ENCODE data around the gene TMTC1. TPM values are rescaled to one million over a fixed set of nuclear protein-coding genes. Genes with fewer than 3 reads are reported as not detected.

Gene TMTC1
- total RNA-seq, 4 donors from 2014 or later, result 7.4 to 25.6 (median 15.4) TPM

DNA sequence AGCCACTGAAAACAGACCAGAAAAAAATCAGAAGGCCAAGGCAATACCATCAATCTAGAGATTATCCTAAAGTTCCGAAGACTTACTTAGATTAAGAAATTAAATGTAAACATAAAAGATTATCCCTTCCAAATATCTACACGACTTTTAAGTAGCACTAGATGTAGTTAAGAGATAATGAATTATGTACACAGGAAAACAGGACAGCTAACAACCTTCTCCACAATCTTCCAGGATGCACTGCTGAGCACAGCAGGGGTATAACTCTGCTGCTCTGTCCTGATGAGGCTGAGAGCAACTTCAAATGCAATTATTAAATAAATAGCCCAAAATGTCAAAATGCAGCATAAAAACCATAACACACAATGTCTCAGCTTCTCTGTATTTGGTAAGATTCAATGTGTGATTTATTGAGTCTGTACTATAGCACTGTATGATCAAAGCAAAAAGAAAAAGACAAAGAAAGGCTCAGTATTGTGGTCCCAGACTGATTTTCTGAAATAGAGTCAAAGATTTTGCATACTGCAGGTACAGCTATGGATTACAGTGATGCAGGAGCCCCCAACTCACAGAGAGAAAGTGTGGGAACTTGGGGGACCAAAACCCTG is 56.9 kb downstream of the TMTC1 start:
- H3K27me3 ChIP-seq, result no peaks in the 10 kb centered on the region
- no peaks in the 10 kb centered on the region for H3K36me3 ChIP-seq
- no peak overlapping the region for H3K4me3 ChIP-seq
- H3K4me1 ChIP-seq, result no peaks in the 10 kb centered on the region
- peak overlapping the region in 2 of 4 donors; percentile 35 to 65 for H3K27ac ChIP-seq
- no peak for DNase-seq
- H3K9me3 ChIP-seq, result no peaks in the 10 kb centered on the region
- no peak for TF ChIP-seq POLR2A (IDR thresholded peaks at IDR 0.05)
- TF ChIP-seq, protein P1, sequence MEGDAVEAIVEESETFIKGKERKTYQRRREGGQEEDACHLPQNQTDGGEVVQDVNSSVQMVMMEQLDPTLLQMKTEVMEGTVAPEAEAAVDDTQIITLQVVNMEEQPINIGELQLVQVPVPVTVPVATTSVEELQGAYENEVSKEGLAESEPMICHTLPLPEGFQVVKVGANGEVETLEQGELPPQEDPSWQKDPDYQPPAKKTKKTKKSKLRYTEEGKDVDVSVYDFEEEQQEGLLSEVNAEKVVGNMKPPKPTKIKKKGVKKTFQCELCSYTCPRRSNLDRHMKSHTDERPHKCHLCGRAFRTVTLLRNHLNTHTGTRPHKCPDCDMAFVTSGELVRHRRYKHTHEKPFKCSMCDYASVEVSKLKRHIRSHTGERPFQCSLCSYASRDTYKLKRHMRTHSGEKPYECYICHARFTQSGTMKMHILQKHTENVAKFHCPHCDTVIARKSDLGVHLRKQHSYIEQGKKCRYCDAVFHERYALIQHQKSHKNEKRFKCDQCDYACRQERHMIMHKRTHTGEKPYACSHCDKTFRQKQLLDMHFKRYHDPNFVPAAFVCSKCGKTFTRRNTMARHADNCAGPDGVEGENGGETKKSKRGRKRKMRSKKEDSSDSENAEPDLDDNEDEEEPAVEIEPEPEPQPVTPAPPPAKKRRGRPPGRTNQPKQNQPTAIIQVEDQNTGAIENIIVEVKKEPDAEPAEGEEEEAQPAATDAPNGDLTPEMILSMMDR (IDR thresholded peaks at IDR 0.05), result no peak

DNA sequence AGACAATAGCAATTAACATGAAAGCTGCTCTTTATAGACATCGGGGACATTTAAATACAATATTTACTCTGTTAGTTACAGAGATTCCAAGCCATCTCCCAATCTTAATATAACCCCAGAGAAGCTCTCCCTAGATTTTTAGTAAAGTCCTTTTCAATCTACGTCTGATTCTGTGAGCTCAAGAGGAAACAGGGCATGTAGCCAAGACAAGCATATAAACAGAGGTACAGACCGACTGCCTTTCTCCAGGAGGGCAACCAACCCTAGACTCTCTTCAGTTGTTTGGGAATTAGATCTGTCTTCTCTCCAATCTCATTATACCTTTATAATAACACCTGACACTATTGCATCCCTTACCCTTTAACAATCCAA is 57.4 kb downstream of the TMTC1 start:
- Histone ChIP-seq H3K36me3 (no peaks in the 10 kb centered on the region), H3K27ac (peak overlapping the region in 2 of 4 donors; percentile 35 to 65), H3K27me3 (no peaks in the 10 kb centered on the region), H3K4me1 (no peaks in the 10 kb centered on the region), H3K4me3 (no peak overlapping the region), H3K9me3 (no peaks in the 10 kb centered on the region)
- DNase-seq, result no peak
- TF ChIP-seq, protein P1 (IDR thresholded peaks at IDR 0.05), result no peak
- no peak for TF ChIP-seq POLR2A (IDR thresholded peaks at IDR 0.05)

DNA sequence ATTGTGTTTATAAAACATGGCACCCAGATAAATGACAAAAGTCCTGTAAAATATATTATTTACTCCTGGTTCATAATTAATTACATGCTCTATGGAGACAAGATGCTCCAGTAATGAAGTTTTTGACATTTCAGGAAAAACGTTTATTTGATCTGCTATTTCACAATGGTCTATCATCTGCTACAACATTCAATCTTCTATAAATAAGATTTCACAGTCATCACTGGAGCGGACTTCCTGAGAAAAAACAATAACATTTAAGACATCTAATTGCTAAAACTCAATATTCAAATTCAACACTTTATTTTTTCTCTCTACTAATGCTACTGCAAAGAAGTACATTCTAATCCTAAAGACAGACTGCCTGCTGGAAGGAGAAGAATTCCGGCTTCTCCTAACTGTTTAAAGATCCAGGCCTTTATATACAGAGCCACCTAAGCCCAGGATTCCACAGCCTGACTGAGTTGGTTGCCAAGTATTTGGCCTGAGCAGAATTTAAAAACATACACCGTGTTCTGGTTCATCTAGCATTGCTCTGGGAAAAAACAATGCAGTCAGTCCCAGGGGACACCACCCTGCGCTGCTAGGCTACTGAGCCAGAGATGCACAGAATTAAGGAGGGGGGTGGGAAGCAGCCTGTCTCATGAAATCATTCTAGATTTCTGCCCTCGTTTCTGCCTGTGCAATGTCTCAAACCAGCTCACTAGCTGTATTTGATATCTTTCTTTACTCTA is 58.0 kb downstream of the TMTC1 start:
- H3K27ac ChIP-seq, result peak overlapping the region in 2 of 4 donors; percentile 35 to 65

DNA sequence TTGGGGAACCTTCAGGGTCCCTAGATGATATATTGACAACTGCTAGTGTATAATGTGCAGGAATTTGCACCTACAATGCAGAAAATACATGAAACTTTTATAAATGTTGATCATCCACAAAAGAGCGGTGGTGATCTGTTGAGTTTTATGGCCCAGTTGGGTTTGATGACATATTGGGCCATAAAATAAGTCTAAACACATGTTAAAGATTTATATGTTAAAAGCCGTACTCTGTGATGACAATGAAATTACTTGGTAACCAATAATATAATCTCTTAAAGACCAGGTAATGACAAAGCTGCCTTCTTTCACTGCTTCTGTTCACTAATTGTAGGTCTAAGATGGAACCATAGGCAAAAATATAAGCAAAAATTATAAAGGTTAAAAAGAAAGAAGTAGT is 61.6 kb downstream of the TMTC1 start:
- no peaks in the 10 kb centered on the region for H3K36me3 ChIP-seq
- no peak for TF ChIP-seq POLR2A (IDR thresholded peaks at IDR 0.05)
- TF ChIP-seq, protein P1 (IDR thresholded peaks at IDR 0.05), result no peak
- H3K9me3 ChIP-seq, result no peaks in the 10 kb centered on the region
- no peaks in the 10 kb centered on the region for H3K4me1 ChIP-seq
- DNase-seq, result no peak
- H3K27me3 ChIP-seq, result no peaks in the 10 kb centered on the region
- no peak overlapping the region for H3K27ac ChIP-seq
- no peak overlapping the region for H3K4me3 ChIP-seq

More for the DNA sequence above, 58.0 kb downstream of the TMTC1 start:
- H3K4me3 ChIP-seq, result no peak overlapping the region
- no peaks in the 10 kb centered on the region for H3K9me3 ChIP-seq
- TF ChIP-seq, protein P1 (IDR thresholded peaks at IDR 0.05), result no peak
- no peak for TF ChIP-seq POLR2A (IDR thresholded peaks at IDR 0.05)
- H3K27me3 ChIP-seq, result no peaks in the 10 kb centered on the region
- DNase-seq, result no peak
- no peaks in the 10 kb centered on the region for H3K36me3 ChIP-seq
- no peaks in the 10 kb centered on the region for H3K4me1 ChIP-seq

DNA sequence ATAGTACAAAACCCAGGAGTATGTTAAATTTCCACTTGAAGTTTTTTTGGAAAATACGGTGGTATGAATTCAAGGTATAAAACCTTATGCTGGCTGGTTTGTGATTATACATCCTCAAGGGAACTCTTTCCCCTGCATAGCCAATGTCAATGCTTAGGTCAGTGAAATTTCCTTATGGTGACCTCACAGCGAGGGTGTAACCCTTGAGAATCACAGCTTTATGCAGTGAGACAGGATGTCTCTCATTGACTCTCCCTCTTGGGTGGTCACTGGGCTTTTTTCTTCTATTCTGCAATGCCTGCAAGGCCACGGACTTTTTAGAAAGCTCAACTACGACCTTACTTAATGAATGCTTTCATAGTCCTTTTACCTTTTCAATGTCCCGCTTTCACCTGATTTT is 64.4 kb downstream of the TMTC1 start:
- Histone ChIP-seq H3K4me1 (no peaks in the 10 kb centered on the region), H3K27me3 (no peaks in the 10 kb centered on the region), H3K9me3 (no peaks in the 10 kb centered on the region), H3K36me3 (no peaks in the 10 kb centered on the region), H3K27ac (no peak overlapping the region), H3K4me3 (no peak overlapping the region)
- no peak for TF ChIP-seq POLR2A (IDR thresholded peaks at IDR 0.05)
- TF ChIP-seq, protein P1 (IDR thresholded peaks at IDR 0.05), result no peak
- no peak for DNase-seq
